Prostate gland (tissue), 2 donors: Measurements from ENCODE around the gene MMP25.

Source experiments
- CTCF ChIP-seq, 4 experiments: fragments of 200-600 bp in 2 of 4; fragments of 450-650 bp in 2 of 4; sonication (generic) in 2 of 4; IDR thresholded peaks; 1 replicate in 3 of 4; 2 replicates in 1 of 4; pipeline ENCODE4 v1.5.1; 2016 to 2019; ENCODE audit warnings: antibody characterized with exemption in 4 of 4, mild to moderate bottlenecking in 2 of 4, moderate library complexity in 2 of 4
- POLR2A ChIP-seq: fragments of 450-650 bp; IDR thresholded peaks from one replicate; pipeline ENCODE4 v1.6.1; 2016; ENCODE audit warnings: antibody characterized with exemption, mild to moderate bottlenecking
- POLR2AphosphoS5 ChIP-seq: sonication (generic); formaldehyde crosslinking; IDR thresholded peaks from one replicate; pipeline ENCODE4 v1.6.1; 2017; ENCODE audit warnings: antibody characterized with exemption

GRCh38 chr16:3003582-3004270 is 42.6 kb upstream of the MMP25 start:
- TF ChIP-seq CTCF (IDR thresholded peaks at IDR 0.05) (peak; percentile 31 to 88 (median 78)), POLR2A (peak; percentile 54), POLR2AphosphoS5 (peak; percentile 92)
